SK-MEL-5 (cell line): ENCODE data around the gene CACNG1. TPM values are rescaled to one million over a fixed set of nuclear protein-coding genes. Genes with fewer than 3 reads are reported as not detected.
A peak's percentile ranks its signal among the peaks of the same experiment; 100 is the strongest.
"Not testable (repeated sequence)": the region's sequence is repeated elsewhere in the genome, so short reads cannot be mapped to it uniquely, and the experiment has no call there.

ENCODE experiments used
- DNase-seq: peaks from one replicate; pipeline ENCODE4 v3.0.0-alpha.2; 2016; ENCODE audit warnings: low read depth, low spot score
- in situ Hi-C: cut with HindIII; loops from 2 replicates; pipeline ENCODE4 v1.10.0; 2016; ENCODE audit warnings: low sequenced_read_pairs, high pct_unique_total_duplicates, low pct_unique_long_range_greater_than_20kb
- total RNA-seq: library from RNA; depleted of rRNA; stranded (reverse); fragments of >200 nt; shearing (Covaris generic); gene quantifications from 2 replicates; pipeline ENCODE4 v1.2.3, GENCODE V29; 2014

Gene CACNG1
- total RNA-seq, 1 experiment from 2014 or later, result not detected

GRCh38 chr17:67021743-67022450 is 22.5 kb upstream of the CACNG1 start:
- DNase-seq, result no peak
- in situ Hi-C loops, result no loop called here

- in situ Hi-C loops, result no loop called here
- peak; percentile 25 for DNase-seq
Measured at GRCh38 chr17:67022451-67022810, 21.9 kb upstream of the CACNG1 start.

DNA sequence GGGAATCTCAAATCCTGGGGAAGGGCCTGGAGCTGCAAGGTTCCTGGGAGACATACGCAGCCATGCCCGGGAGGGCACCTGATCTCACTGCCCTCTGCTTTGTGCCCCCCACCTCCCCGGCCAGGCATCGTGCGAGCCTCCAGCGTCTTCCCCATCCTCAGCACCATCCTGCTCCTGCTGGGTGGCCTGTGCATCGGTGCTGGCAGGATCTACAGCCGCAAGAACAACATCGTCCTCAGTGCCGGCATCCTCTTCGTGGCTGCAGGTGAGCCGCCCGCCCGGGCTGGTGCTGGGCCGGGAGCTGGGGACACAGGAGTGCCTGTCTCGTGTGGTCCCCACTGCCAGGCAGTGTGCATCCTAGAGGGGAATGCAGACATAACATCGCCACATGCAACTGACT is 19.6 kb upstream of the CACNG1 start:
- in situ Hi-C loops, result no loop called here
- no peak for DNase-seq

GRCh38 chr17:67025216-67025792 is 19.1 kb upstream of the CACNG1 start:
- in situ Hi-C loops, result no loop called here
- DNase-seq, result no peak

- in situ Hi-C loops, result no loop called here
- no peak for DNase-seq
Measured at GRCh38 chr17:67026341-67026740, 18.0 kb upstream of the CACNG1 start.

DNA sequence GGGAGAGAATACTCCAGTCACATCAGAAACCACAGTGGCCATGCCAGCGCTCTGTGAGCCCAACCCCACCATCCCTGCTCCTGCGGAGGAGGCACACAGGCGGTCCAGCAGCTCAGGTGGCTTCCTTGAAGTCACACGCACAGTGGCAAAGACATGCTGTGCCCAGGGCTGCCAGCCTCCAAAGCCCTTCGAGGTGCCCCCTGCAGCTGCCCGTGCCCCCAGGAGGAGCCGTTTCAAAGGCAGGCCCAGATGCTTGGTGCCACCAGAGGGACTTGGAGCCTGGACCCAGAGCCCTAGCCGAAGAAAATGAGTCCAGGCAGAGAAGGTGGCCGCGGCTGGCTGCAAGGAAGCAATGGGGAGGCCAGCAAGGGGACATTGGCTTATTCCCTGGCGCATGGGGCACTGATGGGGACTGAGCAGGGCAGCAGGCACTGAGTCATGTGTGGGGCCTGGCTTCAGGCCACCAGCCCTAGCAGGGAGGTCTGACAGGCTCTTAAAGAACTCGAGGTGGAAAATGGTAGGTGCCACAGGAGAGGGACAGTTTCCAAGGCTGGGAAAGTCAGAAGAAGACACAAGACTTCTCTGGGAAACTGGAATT is 17.2 kb upstream of the CACNG1 start:
- in situ Hi-C loops, result no loop called here

DNA sequence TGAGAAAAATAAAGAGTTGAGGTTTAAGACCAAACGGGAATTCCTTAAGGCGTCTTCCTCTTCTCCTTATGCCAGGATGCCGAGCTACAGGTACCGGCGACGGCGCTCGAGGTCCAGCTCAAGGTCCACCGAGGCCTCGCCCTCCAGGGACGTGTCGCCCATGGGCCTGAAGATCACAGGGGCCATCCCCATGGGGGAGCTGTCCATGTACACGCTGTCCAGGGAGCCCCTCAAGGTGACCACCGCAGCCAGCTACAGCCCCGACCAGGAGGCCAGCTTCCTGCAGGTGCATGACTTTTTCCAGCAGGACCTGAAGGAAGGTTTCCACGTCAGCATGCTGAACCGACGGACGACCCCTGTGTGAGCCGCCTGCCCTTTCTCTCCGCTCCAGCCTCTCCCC is 13.7 kb upstream of the CACNG1 start:
- no peak for DNase-seq
- in situ Hi-C loops, result no loop called here

More for the DNA sequence above, 17.2 kb upstream of the CACNG1 start:
- no peak for DNase-seq

- DNase-seq, result no peak
- in situ Hi-C loops, result no loop called here
Measured at GRCh38 chr17:67032382-67032781, 12.0 kb upstream of the CACNG1 start.

- in situ Hi-C loops, result no loop called here
Measured at GRCh38 chr17:67032985-67033384, 11.4 kb upstream of the CACNG1 start.

DNA sequence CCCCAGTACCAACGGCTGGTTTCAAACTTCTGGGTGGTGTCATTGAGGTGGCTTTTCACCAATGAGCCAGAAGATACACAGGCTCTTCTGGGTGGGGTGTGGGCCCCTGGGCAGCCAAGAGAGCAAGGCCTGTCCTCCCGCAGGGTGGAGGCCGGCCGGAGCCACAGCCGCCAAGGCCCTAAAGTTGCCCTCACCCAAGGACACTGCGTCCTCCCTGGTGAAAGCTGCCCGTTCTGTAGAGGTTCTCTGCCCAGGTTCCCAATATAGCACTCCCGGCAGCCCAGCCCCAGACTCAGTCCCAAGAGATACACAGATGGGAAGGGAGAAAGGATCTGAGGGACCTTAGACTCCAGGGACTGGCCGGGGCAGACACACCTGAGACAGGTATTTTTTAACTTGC is 10.7 kb upstream of the CACNG1 start:
- in situ Hi-C loops, result no loop called here
- no peak for DNase-seq

More at GRCh38 chr17:67032985-67033384, 11.4 kb upstream of the CACNG1 start:
- no peak for DNase-seq

GRCh38 chr17:67035131-67036083 is 8.9 kb upstream of the CACNG1 start:
- no peak for DNase-seq
- in situ Hi-C loops, result no loop called here

- no peak for DNase-seq
- in situ Hi-C loops, result no loop called here
Measured at GRCh38 chr17:67038861-67039365, 5.4 kb upstream of the CACNG1 start.

DNA sequence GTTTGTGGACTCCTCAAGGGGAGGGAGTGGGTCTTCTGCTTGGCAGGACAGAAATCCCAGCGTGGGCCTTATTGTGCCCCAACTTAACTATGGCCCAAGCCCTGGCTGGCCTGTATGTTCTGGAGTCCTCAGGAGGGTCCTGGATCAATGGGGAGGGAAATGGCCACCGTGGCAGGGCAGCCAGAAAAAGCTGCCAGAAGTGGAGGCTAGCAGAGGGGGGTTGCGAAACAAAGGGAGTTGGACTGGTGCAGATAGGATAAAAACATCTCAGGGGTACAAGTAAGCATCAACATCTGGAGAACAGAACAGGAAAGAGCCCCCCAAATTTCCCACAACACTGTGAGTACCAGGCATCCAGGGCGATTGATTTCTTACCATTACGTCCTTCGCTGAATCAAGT is 3.7 kb upstream of the CACNG1 start:
- no peak for DNase-seq
- in situ Hi-C loops, result no loop called here

DNA sequence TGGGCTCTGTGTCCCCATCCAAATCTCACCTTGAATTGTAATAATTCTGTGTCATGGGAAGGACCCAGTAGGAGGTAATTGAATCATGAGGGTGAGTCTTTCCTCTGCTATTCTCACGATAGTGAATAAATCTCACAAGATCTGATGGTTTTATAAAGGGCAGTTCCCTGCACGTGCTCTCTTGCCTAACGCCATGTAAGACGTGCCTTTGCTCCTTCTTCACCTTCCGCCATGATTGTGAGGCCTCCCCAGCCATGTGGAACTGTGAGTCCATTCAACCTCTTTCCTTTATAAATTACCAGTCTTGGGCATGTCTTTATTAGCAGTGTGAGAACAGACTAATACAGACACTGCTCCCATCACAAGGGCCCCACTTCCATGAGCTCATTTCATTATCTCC is 3.2 kb upstream of the CACNG1 start:
- in situ Hi-C loops, result not testable (repeated sequence)

GRCh38 chr17:67041531-67041930 is 2.8 kb upstream of the CACNG1 start:
- DNase-seq, result no peak
- in situ Hi-C loops, result no loop called here

More for the DNA sequence above, 3.2 kb upstream of the CACNG1 start:
- DNase-seq, result not testable (repeated sequence)

- in situ Hi-C loops, result no loop called here
- no peak for DNase-seq
Measured at GRCh38 chr17:67041941-67042899, 2.1 kb upstream of the CACNG1 start.

- in situ Hi-C loops, result no loop called here
- no peak for DNase-seq
Measured at GRCh38 chr17:67043283-67043682, 1.1 kb upstream of the CACNG1 start.
